ENCODE data around the gene CTSO. TPM values are rescaled to one million over a fixed set of nuclear protein-coding genes. Genes with fewer than 3 reads are reported as not detected.
"Not testable (repeated sequence)": the region's sequence is repeated elsewhere in the genome, so short reads cannot be mapped to it uniquely, and the experiment has no call there.

Gene CTSO
- total RNA-seq, 1 donor from 2014 or later = 3.7 TPM

DNA sequence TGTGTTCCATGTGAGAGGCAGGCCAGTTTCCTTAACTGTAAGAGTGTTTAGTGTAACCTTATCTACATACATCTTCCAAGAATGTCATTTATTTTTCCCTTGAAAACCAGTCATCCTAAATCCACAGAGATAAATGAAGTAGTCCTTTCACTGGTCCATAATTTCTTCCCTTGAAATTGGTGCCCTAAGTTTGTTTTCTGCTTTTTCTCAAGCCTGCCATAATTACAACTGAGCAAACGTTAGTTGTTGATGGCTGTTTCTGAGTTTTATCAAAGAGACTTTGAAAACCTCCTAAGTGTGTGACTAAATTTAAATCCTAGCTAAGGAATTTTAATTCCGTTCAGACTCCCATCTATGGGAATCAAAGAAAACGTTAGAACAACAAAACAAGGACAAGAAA lies 53.8 kb downstream of the CTSO start:
- Histone ChIP-seq H3K36me3 (ENCODE audit: insufficient read depth, low read length) (no peaks in the 10 kb centered on the region), H3K4me3 (ENCODE audit: insufficient read depth, low read depth, low read length) (no peak overlapping the region), H3K79me2 (ENCODE audit: insufficient read depth, low read length) (no peaks in the 10 kb centered on the region), H4K20me1 (ENCODE audit: insufficient read depth, low read length) (no peaks in the 10 kb centered on the region), H2AFZ (ENCODE audit: low read depth, low read length) (no peak overlapping the region), H3K9me3 (ENCODE audit: insufficient read depth, low read depth, low read length) (no peaks in the 10 kb centered on the region), H3K27ac (ENCODE audit: low read depth, low read length) (no peak overlapping the region), H3K27me3 (ENCODE audit: insufficient read depth, low read length) (no peaks in the 10 kb centered on the region), H3K4me1 (ENCODE audit: insufficient read depth, low read length) (peaks cover 6% of the 10 kb centered on the region), H3K9ac (ENCODE audit: low read length) (no peak overlapping the region), H3K4me2 (ENCODE audit: low read length) (no peak overlapping the region)
- Mint-ChIP-seq H3K4me1 (ENCODE audit: low read depth, unreplicated experiment) (peaks cover 11% of the 10 kb centered on the region), H3K27ac (ENCODE audit: unreplicated experiment) (peak overlapping the region; percentile 12), H3K4me3 (ENCODE audit: unreplicated experiment) (no peak overlapping the region), H3K9me3 (ENCODE audit: unreplicated experiment) (peaks cover 8% of the 10 kb centered on the region), H3K36me3 (ENCODE audit: low read depth, unreplicated experiment) (no peaks in the 10 kb centered on the region), H3K27me3 (ENCODE audit: low read depth, unreplicated experiment) (no peaks in the 10 kb centered on the region)
- no peak for TF ChIP-seq CTCF (IDR thresholded peaks at IDR 0.05; ENCODE audit: insufficient read depth, low read depth, low read length)
- no peak for TF ChIP-seq EZH2 (IDR thresholded peaks at IDR 0.05; ENCODE audit: insufficient read depth, low read length)
- peak; percentile 43 for FAIRE-seq
- DNase-seq (ENCODE audit: low read depth) = peak; percentile 20

- not testable (repeated sequence) for H3K4me3 Mint-ChIP-seq (ENCODE audit: unreplicated experiment); H3K9me3 ChIP-seq (ENCODE audit: insufficient read depth, low read depth, low read length); H3K36me3 ChIP-seq (ENCODE audit: insufficient read depth, low read length); H3K9me3 Mint-ChIP-seq (ENCODE audit: unreplicated experiment); H2AFZ ChIP-seq (ENCODE audit: low read depth, low read length); H3K4me1 ChIP-seq (ENCODE audit: insufficient read depth, low read length); H3K36me3 Mint-ChIP-seq (ENCODE audit: low read depth, unreplicated experiment); H3K4me2 ChIP-seq (ENCODE audit: low read length); FAIRE-seq; H3K27me3 Mint-ChIP-seq (ENCODE audit: low read depth, unreplicated experiment); H3K27ac ChIP-seq (ENCODE audit: low read depth, low read length); H3K27me3 ChIP-seq (ENCODE audit: insufficient read depth, low read length); H3K4me3 ChIP-seq (ENCODE audit: insufficient read depth, low read depth, low read length); H3K79me2 ChIP-seq (ENCODE audit: insufficient read depth, low read length); H3K27ac Mint-ChIP-seq (ENCODE audit: unreplicated experiment); H3K9ac ChIP-seq (ENCODE audit: low read length); H4K20me1 ChIP-seq (ENCODE audit: insufficient read depth, low read length); DNase-seq (ENCODE audit: low read depth)
- H3K4me1 Mint-ChIP-seq (ENCODE audit: low read depth, unreplicated experiment) = peaks cover 11% of the 10 kb centered on the region
Observed at GRCh38 chr4:155898371-155898770, 55.3 kb downstream of the CTSO start.

GRCh38 chr4:155891058-155891457 lies 62.6 kb downstream of the CTSO start:
- H3K9me3 ChIP-seq (ENCODE audit: insufficient read depth, low read depth, low read length) = peaks cover 3% of the 10 kb centered on the region
- H3K79me2 ChIP-seq (ENCODE audit: insufficient read depth, low read length) = no peaks in the 10 kb centered on the region
- H2AFZ ChIP-seq (ENCODE audit: low read depth, low read length) = no peak overlapping the region
- no peaks in the 10 kb centered on the region for H3K4me1 ChIP-seq (ENCODE audit: insufficient read depth, low read length)
- FAIRE-seq (no peak), DNase-seq (ENCODE audit: low read depth) (peak; percentile 3)
- no peaks in the 10 kb centered on the region for H3K36me3 ChIP-seq (ENCODE audit: insufficient read depth, low read length)
- H3K27ac ChIP-seq (ENCODE audit: low read depth, low read length) = peak overlapping the region; percentile 19
- TF ChIP-seq EZH2 (IDR thresholded peaks at IDR 0.05; ENCODE audit: insufficient read depth, low read length) (no peak), CTCF (IDR thresholded peaks at IDR 0.05; ENCODE audit: insufficient read depth, low read depth, low read length) (no peak)
- H3K27me3 ChIP-seq (ENCODE audit: insufficient read depth, low read length) = no peaks in the 10 kb centered on the region
- H3K36me3 Mint-ChIP-seq (ENCODE audit: low read depth, unreplicated experiment) = peaks cover 7% of the 10 kb centered on the region
- no peak overlapping the region for H3K4me3 Mint-ChIP-seq (ENCODE audit: unreplicated experiment)
- no peak overlapping the region for H3K4me2 ChIP-seq (ENCODE audit: low read length)
- H3K27ac Mint-ChIP-seq (ENCODE audit: unreplicated experiment) = no peak overlapping the region
- no peaks in the 10 kb centered on the region for H4K20me1 ChIP-seq (ENCODE audit: insufficient read depth, low read length)
- no peak overlapping the region for H3K9ac ChIP-seq (ENCODE audit: low read length)
- H3K4me1 Mint-ChIP-seq (ENCODE audit: low read depth, unreplicated experiment) = no peaks in the 10 kb centered on the region
- H3K9me3 Mint-ChIP-seq (ENCODE audit: unreplicated experiment) = peaks cover 16% of the 10 kb centered on the region
- no peak overlapping the region for H3K4me3 ChIP-seq (ENCODE audit: insufficient read depth, low read depth, low read length)
- H3K27me3 Mint-ChIP-seq (ENCODE audit: low read depth, unreplicated experiment) = no peaks in the 10 kb centered on the region

All from astrocyte (in vitro differentiated cells and primary cell).